HG03469 (cell line): Measurements from ENCODE around the gene ITFG1.
"Not testable (repeated sequence)": the region's sequence is repeated elsewhere in the genome, so short reads cannot be mapped to it uniquely, and the experiment has no call there.

ENCODE experiments used
- ATAC-seq: cut with Tn5 transposase; IDR thresholded peaks from one replicate; pipeline ENCODE4 v1.9.1; 2021; ENCODE audit warnings: mild to moderate bottlenecking, moderate library complexity, moderate number of reproducible peaks; ENCODE audit not compliant: unreplicated experiment

Gene ITFG1

DNA sequence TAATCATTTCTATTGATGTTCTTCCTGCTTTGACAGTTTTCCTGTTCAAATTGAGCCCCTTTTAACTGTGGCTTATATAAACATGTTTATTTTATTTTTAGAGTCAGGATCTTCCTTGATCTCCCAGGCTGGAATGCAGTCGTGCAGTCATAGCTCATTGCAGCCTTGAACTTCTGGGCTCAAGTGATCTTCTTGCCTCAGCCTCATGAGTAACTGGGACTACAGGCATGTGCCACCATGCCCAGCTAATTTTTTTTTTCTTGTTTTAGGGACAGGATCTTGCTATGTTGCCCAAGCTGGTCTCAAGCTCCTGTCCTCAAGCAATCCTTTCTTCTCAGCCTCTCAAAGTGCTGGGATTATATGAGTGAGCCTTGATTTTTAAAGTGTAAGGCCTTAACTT lies 14.9 kb upstream of the ITFG1 start:
- no peak for ATAC-seq

DNA sequence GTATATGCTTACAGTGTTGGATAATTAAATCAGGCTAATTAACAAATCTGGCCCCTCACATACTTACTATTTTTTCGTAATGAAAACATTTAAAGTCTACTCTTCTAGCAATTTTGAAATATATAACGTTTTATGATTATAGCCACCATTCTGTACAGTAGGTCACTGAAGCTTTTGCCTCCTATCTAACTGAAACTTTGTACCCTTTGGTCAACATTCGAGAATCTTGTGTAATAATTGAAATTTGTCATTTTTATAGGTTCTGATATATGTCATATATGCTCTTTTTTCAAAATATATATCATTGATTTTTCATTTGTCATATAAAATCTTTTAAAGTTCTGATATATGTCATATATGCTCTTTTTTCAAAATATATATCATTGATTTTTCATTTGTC lies 12.9 kb upstream of the ITFG1 start:
- ATAC-seq, result no peak

DNA sequence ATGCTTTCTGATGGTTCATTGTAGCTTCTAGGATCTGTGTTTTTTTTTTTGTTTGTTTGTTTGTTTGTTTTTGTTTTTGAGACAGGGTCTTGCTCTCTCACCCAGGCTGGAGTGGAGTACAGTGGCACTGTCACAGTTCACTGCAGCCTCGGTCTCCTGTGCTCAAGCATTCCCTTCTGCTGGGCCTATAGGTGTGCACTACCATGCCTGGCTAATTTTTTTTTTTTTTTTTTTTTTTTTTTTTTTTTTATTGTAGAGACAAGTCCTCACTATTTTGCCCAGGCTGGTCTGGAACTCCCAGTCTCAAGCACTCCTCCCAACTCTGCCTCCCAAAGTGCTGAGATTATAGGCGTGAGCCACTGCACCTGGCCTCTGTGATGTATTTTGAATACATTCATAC lies 12.1 kb upstream of the ITFG1 start:
- not testable (repeated sequence) for ATAC-seq

DNA sequence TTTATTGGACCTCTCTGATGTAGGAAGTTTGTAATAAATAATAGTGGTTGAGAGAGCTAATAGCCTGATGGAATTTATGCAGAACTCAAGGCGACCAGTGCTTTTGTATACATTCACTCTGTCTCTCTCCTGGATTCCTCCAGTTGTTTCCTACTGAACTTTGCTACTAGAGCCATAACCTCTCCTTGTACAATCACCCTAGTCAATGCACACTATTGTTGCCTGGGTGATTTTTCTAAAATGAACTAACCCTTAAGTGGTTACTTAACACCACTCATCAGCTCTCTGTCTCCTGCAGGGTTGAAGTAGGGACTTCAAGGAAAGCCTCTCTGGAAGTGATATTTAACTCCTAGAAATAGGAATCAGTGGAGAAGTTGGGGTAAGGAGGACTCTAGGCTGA lies 9.9 kb upstream of the ITFG1 start:
- no peak for ATAC-seq

DNA sequence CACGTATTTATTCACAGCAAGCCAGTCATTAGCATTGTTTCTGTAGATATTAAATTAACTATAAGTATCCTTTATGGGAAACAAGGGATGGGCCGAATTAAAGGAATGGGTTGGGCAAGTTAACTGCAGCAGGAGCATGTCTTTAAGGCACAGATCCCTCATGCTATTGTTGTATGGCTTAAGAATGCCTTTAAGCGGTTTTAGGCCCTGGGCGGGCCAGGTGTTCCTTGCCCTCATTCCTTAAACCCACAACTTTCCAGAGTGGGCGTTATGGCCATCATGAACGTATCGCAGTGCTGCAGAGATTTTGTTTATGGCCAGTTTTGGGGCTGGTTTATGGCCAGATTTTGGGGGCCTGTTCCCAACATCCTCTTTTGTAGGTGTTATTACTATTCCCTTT lies 9.3 kb upstream of the ITFG1 start:
- no peak for ATAC-seq

DNA sequence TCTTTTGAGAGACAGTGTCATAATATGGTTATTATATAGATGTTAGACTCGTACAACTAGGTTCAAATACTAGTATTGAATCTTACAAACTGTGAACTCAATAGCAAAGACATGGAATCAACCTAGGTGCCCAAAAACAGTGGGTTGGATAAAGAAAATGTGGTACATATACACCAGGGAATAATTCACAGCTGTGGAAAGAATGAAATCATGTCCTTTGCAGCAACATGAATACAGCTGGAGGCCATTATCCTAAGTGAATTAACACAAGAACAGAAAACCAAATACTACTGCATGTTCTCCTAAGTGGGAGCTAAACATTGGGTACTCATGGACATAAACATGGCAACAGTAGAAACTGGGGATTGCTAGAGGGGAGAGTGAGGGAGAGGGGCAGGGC lies 8.4 kb upstream of the ITFG1 start:
- ATAC-seq, result no peak

DNA sequence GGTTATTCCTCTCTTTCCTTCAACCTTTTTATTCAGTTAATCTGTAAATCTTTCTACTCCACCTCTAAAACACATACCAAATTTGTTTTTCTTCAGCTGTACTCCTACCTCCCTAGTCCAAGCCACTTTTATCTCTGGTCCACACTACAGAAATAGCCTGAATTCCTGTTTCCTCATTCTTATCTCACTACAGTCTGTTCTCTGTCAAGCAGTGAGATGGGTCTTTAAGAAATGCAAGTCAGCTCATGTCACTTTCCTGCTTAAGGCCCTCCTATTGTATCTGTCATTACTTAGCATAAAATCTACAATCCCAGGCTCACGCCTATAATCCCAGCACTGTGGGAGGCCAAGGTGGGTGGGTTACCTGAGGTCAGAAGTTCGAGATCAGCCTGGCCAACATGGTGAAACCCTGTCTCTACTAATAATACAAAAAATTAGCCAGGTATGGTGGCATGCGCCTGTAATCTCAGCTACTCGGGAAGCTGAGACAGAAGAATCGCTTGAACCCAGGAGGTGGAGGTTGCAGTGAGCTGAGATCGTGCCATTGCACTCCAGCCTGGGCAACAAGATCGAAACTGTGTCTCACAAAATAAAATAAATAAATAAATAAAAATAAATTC lies 7.3 kb upstream of the ITFG1 start:
- not testable (repeated sequence) for ATAC-seq

DNA sequence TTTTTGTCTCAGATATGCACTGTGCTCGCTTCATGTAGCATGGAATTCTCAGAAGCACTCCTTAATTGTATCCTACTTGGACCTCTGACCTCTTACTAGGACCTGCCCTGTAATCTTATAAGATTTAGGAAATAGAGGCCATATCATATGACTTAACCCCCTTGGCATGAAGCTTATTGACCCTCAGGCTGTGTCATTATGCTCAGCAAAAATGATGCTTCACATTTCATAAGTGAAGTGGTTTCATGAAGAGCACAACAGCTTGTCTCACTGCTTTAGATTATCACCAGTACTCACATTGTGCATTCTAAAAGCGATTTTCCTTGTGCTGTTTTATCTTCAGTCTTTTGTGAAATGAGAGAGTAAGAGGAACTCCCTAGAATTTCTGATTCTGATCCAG lies 6.6 kb upstream of the ITFG1 start:
- ATAC-seq, result no peak

DNA sequence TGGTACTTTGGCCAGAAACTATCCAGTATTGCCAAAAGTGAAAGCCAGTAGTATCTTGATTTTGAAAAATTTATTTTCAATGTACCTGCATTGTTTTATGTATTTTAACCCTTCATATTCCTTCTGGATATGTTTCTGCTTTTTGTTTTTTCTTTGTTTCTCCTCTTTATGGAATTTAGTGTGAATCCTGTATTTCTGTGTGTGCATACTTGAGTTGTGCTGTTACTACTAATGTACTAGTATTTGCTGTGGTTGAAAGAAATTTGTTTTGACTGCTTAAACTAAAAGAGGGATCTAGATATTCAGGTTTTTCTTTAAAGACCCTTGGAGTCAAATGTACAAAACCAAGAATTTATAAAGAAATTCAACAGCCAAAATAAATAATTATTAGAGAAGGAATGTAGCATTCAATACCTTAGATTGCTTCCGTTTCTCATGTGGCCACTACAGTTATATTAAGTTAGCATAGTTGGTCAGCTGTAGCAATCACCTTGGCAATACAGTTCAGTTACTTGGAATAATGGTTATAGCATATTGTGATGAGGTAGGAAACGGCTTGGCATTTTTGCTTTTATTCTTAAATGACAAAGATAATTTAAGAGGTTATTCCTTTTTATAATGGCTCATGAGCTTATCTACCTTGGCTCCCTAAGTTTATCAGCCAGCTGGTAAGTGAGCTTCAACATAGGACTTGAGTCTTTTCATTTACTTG lies 5.2 kb upstream of the ITFG1 start:
- no peak for ATAC-seq

DNA sequence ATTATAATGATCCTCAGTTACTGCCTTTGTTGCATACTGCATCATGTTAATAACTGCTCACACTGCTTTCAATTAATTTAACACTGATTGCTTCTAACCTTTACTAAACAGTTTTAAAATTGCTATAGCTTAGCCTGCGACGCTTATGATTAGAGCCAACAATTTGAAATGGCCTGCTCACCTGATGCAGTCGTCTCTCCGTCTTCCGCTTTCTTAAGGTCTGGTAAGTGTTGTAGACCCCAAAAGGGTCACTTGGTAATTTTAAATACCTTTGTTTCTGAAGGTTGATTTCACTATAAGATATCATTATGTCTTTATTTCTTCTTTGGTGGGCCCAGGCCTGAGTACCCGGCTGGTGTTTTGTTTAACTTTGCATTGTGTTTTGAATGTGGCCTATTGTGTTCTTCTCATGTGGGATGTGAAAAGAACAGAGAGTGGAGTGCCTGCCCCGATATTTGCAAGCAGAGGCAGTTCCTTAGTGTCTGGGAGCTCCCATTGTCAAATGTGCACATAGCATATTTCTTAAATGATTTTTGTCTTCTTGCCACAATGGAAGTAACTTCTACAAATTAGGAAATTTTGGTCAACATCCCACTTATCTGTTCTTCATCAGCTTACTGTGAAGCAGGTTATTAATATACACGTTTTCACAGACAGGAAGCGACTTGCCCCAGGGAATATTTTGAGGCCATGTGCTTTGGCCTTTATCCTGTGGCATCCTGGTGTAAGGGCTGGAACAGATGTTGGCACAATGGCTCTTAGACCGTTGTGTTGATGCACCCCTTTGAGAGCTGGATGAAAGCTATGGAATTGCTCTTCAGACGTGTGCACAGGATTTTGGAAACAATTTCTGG lies 3.1 kb upstream of the ITFG1 start:
- no peak for ATAC-seq

DNA sequence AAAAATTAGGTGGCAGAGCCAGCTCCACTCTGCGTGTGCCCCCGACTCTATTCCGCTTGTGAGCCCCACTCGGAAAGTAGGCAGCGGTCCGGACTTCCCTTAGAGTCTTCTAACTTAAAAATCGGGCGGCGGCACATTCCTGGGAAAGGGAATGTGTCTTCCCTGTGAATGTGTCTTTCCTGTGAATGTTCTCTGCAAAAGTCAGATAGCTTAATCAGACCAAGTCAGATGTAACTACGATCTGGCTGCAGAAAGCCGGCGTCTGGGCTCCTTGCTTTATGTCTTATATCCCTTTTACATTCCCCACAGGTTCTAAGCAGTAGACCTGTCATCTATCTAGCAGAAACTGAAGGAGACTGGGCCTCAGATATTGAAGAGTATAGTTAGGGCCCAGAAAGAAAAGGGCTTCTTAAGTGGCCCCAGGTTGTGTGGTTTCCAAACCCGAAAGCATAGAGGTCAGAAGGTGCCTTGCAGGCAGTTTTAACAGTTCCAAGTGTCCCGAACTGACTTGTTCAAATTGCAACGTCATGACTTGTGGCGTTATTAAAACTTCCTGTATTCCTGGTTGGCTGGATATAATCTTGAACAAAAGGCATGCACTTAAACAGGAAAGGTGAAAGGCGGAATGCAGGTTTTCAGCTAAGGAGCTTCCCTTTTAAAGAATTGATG lies 869 bp upstream of the ITFG1 start:
- ATAC-seq, result no peak

DNA sequence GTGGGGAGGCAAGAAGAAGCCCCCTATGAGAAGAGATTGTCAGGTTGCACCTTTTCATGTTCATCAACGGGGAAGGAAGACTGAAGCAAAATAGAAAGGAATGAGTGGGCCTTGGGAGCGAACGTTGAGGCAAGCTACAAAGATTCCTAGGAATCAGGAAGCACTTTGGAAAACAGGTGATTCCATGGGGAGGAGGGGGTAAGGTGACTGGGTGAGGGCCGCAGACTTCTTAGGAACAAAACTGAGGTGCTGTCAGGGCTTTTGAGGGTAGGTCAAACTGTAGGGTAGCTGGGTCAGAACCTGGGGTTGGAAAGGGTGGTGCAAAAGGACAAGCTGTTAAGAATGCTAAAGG lies 528 bp downstream of the ITFG1 start:
- no peak for ATAC-seq

DNA sequence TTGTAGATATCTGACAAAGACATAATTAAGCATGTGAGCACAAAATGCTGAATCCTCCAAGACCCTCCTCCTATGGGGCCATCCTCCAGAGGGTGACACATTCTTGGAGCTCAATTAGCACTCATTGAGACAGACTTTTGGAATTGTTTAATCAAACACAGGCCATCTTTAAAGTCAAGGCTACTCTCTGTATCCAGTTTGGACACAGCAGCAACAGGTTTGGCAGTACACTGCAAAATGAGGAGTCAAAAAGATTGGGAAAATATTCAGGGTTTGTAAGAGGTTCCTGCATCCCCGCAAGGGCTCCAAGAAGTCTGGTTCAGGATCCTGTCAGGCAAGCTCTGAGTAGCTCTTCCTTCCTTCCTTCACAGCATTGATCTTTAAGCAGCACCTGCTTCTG lies 1.3 kb downstream of the ITFG1 start:
- ATAC-seq, result no peak

DNA sequence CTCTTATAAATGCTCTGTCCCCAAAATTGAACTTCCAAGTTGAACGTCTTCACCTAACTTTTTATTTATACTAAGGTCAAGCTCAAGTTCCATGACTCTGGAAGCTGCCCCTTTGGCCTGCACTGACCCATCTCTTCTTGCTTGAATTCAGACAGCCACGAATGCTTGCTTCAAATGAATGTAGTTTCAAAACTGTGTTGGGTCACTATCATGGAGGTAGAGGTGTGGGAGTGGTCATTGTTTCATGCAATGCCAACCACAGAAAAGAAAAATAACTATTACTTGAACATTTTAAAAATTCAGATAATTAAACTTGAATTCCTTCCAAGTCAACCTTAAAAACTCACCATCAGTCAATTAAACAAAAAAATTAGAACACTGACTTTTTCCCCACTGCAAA lies 2.5 kb downstream of the ITFG1 start:
- no peak for ATAC-seq

DNA sequence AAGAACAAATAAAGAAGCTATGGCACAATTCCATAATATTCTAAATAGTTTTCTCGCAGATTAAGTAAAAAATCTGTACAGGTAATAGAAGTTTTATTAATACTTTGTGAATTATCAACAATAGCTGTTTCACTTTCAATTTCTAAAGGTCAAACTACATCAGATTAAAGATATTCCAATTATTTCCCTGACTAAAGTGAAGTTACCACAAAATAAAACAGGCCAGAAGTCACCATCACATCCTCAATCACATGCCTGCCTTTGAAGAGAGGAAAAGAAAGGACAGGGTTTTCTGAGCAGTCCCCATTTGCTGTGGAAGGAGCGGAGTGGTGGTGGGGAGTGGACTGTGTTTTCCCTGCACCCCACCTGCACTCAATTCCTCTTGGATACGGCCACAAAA lies 11.1 kb downstream of the ITFG1 start:
- no peak for ATAC-seq

DNA sequence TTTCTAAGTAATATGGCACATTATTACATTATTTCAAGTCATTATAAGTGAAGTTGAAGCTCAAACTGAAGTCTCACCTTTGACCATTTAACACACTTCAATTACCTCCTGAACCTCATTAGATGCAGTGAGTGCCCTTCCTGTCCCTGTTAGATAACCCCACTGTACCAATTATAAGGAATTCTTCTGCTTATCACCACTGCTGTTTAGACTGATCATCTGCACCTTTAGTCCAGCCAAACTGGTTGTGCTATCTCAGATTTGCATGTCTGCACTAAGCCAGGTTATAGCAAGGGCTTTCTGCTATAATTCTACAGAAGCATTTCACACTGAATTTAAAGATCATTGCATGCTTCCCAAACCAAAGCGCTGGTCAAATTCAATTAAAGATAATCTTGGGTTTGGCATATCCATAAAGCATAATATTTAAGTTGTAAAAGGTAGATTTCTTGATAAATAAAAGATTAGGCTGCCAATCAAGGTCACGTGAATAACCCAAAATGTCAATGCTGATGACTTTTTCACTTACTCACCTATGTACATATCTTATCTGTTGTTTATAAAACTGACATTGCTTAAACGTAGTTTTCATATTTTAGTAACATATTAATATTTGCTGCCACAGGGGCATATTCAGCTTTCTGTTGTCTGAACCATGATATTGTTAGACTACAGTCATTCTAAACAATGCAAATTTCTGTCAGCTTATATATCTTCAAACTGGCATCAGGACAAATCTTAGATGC lies 11.9 kb downstream of the ITFG1 start:
- ATAC-seq, result no peak

DNA sequence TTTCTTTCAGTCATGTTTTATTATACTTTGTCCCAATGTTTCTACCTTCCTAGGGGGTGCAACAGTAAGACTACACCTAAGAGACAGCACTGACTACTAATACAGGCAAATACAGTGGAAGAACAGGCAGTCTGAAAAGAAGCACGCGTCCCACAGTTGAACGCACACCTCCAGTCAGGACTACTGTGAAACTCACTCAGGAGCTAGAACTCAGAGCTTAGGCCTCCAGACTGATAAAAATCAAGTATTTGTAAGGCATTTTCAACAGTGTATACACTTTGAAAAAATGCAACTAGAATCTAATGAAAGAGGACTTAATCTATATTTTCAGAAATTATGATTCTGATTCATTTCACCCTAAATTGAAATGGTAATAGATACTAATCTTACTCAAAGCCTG lies 14.4 kb downstream of the ITFG1 start:
- ATAC-seq, result no peak

DNA sequence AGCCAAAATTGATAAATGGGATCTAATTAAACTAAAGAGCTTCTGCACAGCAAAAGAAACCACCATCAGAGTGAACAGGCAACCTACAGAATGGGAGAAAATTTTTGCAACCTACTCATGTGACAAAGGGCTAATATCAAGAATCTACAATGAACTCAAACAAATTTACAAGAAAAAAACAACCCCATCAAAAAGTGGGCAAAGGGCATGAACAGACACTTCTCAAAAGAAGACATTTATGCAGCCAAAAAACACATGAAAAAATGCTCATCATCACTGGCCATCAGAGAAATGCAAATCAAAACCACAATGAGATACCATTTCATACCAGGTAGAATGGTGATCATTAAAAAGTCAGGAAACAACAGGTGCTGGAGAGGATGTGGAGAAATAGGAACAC lies 18.0 kb downstream of the ITFG1 start:
- not testable (repeated sequence) for ATAC-seq

DNA sequence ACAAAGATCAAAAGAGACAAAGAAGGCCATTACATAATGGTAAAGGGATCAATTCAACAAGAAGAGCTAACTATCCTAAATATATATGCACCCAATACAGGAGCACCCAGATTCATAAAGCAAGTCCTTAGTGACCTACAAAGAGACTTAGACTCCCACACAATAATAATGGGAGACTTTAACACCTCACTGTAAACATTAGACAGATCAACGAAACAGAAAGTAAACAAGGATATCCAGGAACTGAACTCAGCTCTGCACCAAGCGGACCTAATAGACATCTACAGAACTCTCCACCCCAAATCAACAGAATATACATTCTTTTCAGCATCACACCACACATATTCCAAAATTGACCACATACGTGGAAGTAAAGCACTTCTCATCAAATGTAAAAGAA lies 20.8 kb downstream of the ITFG1 start:
- ATAC-seq, result not testable (repeated sequence)

DNA sequence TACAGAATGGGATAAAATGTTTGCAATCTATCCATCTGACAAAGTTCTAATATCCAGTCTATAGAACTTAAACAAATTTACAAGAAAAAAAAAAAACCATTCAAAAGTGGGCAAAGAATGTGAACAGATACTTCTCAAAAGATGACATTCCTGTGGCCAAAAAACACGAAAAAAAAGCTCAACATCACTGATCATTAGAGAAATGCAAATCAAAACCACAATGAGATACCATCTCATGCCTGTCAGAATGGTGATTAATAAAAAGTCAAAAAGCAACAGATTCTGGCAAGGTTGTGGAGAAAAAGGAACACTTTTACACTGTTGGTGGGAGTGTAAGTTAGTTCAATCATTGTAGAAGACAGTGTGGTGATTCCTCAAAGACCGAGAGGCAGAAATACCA lies 26.6 kb downstream of the ITFG1 start:
- ATAC-seq, result not testable (repeated sequence)

DNA sequence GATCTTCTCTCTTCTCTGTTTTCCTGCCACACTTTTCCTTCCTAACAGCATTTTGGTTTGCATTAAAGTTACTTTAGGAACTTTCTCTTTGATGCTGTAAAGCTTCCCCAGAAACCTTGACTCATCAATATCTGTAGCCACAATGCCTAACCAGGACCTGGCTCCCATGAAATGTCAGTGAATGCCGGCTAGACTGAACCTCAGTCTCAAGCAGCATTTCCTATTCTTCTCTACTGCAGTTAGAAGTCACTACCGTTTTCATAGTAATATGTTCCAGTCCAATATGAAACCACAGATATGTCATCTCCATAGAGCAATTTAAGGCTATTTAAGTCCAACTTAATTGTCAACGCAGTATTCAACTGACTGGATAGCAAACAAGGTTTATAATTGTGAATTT lies 28.9 kb downstream of the ITFG1 start:
- no peak for ATAC-seq
